H1 (cell line): ENCODE results near the gene WNK3. TPM values are rescaled to one million over a fixed set of nuclear protein-coding genes. Genes with fewer than 3 reads are reported as not detected.

Experiments used
- CTCF ChIA-PET: fragments of 300-600 bp; sonication (Branson Sonifier 250); formaldehyde crosslinking; loops from one replicate; lab custom pipeline; 2021; ENCODE audit not compliant: partially characterized antibody; lab: Charles Lee
- POLR2A ChIA-PET: fragments of 300-600 bp; sonication (Branson Sonifier 250); formaldehyde crosslinking; loops from one replicate; lab custom pipeline; 2021; ENCODE audit warnings: inconsistent platforms; ENCODE audit not compliant: partially characterized antibody; lab: Charles Lee
- DNase-seq, 2 experiments: peaks; one replicate each; pipeline versions ENCODE4 v3.0.0 to v3.0.0-alpha.2; 2010 to 2022; ENCODE audit warnings: low spot score in 2 of 2, low read depth in 1 of 2, mixed read lengths in 1 of 2
- FAIRE-seq: peaks from 2 replicates; lab custom pipeline; 2011; peaks lifted over from hg19 to GRCh38; lab: Jason Lieb, UNC
- H2AFZ ChIP-seq: 2 replicates; pipeline ENCODE4 v1.8.1; 2012; ENCODE audit warnings: low read length, inconsistent platforms
- H2AK5ac ChIP-seq: 2 replicates; pipeline ENCODE4 v1.6.1; 2013; ENCODE audit warnings: low read depth, low read length
- H2BK120ac ChIP-seq: replicated peaks from 2 replicates; pipeline ENCODE3; 2013; ENCODE audit warnings: low read depth, low read length, inconsistent platforms
- H2BK12ac ChIP-seq: 2 replicates; pipeline ENCODE4 v1.6.1; 2013; ENCODE audit warnings: low read depth, low read length
- H2BK15ac ChIP-seq: 2 replicates; pipeline ENCODE4 v1.6.1; 2013; ENCODE audit warnings: low read length
- H2BK20ac ChIP-seq: 2 replicates; pipeline ENCODE4 v1.6.1; 2013; ENCODE audit warnings: low read length
- H2BK5ac ChIP-seq: 2 replicates; pipeline ENCODE4 v1.6.1; 2013; ENCODE audit warnings: low read depth, low read length
- H3K14ac ChIP-seq: 2 replicates; pipeline ENCODE4 v1.6.1; 2013; ENCODE audit warnings: inconsistent platforms; ENCODE audit not compliant: insufficient read length
- H3K18ac ChIP-seq: 2 replicates; pipeline ENCODE4 v1.6.1; 2013; ENCODE audit warnings: low read length; ENCODE audit errors: extremely low read depth
- H3K23ac ChIP-seq: 2 replicates; pipeline ENCODE4 v1.6.1; 2013; ENCODE audit warnings: inconsistent platforms; ENCODE audit not compliant: insufficient read length
- H3K23me2 ChIP-seq: 2 replicates; pipeline ENCODE4 v1.6.1; 2013; ENCODE audit warnings: low read depth, low read length
- H3K27ac ChIP-seq: 2 replicates; pipeline ENCODE4 v1.6.1; 2011; ENCODE audit warnings: low read depth, low read length, inconsistent platforms
- H3K27me3 ChIP-seq, 4 experiments: replicated peaks in 1 of 4; 1 replicate in 1 of 4; 2 replicates in 3 of 4; pipeline versions ENCODE4 v1.6.1 to v1.8.1; 2011 to 2013; ENCODE audit warnings: low read length in 3 of 4, mild to moderate bottlenecking in 3 of 4, inconsistent platforms in 2 of 4, mixed read lengths in 2 of 4, moderate library complexity in 1 of 4; ENCODE audit not compliant: control insufficient read depth in 3 of 4, insufficient read depth in 3 of 4; ENCODE audit errors: extremely low read depth in 1 of 4
- H3K36me3 ChIP-seq, 4 experiments: 2 replicates each; pipeline versions ENCODE4 v1.6.1 to v1.8.1; 2011 to 2013; ENCODE audit warnings: mild to moderate bottlenecking in 4 of 4, low read length in 3 of 4, moderate library complexity in 2 of 4, control low read depth in 1 of 4, inconsistent platforms in 1 of 4; ENCODE audit not compliant: insufficient read depth in 4 of 4, control insufficient read depth in 2 of 4
- H3K4ac ChIP-seq: replicated peaks from 2 replicates; pipeline ENCODE3; 2013; ENCODE audit warnings: low read length, low read depth, mixed read lengths, inconsistent platforms; ENCODE audit not compliant: insufficient read length
- H3K4me1 ChIP-seq, 4 experiments: replicated peaks in 1 of 4; 1 replicate in 1 of 4; 2 replicates in 3 of 4; pipeline versions ENCODE4 v1.6.1 to v1.8.1; 2011 to 2013; ENCODE audit warnings: low read length in 3 of 4, inconsistent platforms in 2 of 4, mixed read lengths in 1 of 4; ENCODE audit not compliant: insufficient read depth in 4 of 4, control insufficient read depth in 3 of 4
- H3K4me2 ChIP-seq, 2 experiments: 2 replicates each; pipeline versions ENCODE4 v1.6.1 to v1.8.1; 2011 to 2013; ENCODE audit warnings: low read depth in 2 of 2, low read length in 2 of 2, control low read depth in 1 of 2, inconsistent platforms in 1 of 2, mild to moderate bottlenecking in 1 of 2; ENCODE audit not compliant: insufficient read depth in 1 of 2
- H3K4me3 ChIP-seq, 4 experiments: fragments of 200-600, 300-600 bp in 1 of 4; sonication (generic), shearing (Covaris generic), sonication (Bioruptor Twin) in 1 of 4; 2 replicates each; pipeline versions ENCODE4 v1.5.1 to v1.8.1; 2011 to 2016; ENCODE audit warnings: low read length in 4 of 4, low read depth in 3 of 4, control low read depth in 2 of 4, inconsistent platforms in 2 of 4, mild to moderate bottlenecking in 2 of 4, mixed read lengths in 1 of 4, moderate library complexity in 1 of 4; ENCODE audit not compliant: insufficient read depth in 2 of 4; ENCODE audit errors: extremely low read depth in 1 of 4
- H3K56ac ChIP-seq: replicated peaks from 2 replicates; pipeline ENCODE3; 2013; ENCODE audit warnings: low read depth, mild to moderate bottlenecking, mixed read lengths, low read length, inconsistent platforms; ENCODE audit not compliant: insufficient read length
- H3K79me1 ChIP-seq: 2 replicates; pipeline ENCODE4 v1.6.1; 2013; ENCODE audit warnings: low read depth, low read length, control low read depth
- H3K79me2 ChIP-seq, 2 experiments: 2 replicates each; pipeline versions ENCODE4 v1.6.1 to v1.8.1; 2012 to 2013; ENCODE audit warnings: low read length in 2 of 2, mild to moderate bottlenecking in 2 of 2, inconsistent platforms in 1 of 2; ENCODE audit not compliant: insufficient read depth in 2 of 2, control insufficient read depth in 1 of 2
- H3K9ac ChIP-seq, 4 experiments: replicated peaks in 1 of 4; 1 replicate in 1 of 4; 2 replicates in 3 of 4; pipeline versions ENCODE4 v1.6.1 to v1.8.1; 2011 to 2013; ENCODE audit warnings: low read depth in 3 of 4, low read length in 3 of 4, control low read depth in 2 of 4, mild to moderate bottlenecking in 2 of 4, moderate library complexity in 2 of 4, inconsistent platforms in 1 of 4; ENCODE audit errors: extremely low read depth in 1 of 4
- H3K9me3 ChIP-seq, 2 experiments: 2 replicates each; pipeline versions ENCODE4 v1.6.1 to v1.8.1; 2012 to 2013; ENCODE audit warnings: mild to moderate bottlenecking in 2 of 2, moderate library complexity in 2 of 2, control low read depth in 1 of 2, inconsistent platforms in 1 of 2, low read depth in 1 of 2, low read length in 1 of 2, mixed read lengths in 1 of 2; ENCODE audit not compliant: insufficient read depth in 2 of 2
- H4K20me1 ChIP-seq, 2 experiments: replicated peaks in 1 of 2; 2 replicates each; pipeline versions ENCODE3 to v1.8.1; 2011 to 2013; ENCODE audit warnings: inconsistent platforms in 2 of 2, low read length in 2 of 2, mild to moderate bottlenecking in 1 of 2; ENCODE audit not compliant: insufficient read depth in 2 of 2, control insufficient read depth in 1 of 2
- H4K5ac ChIP-seq: 2 replicates; pipeline ENCODE4 v1.6.1; 2013; ENCODE audit warnings: low read length, low read depth, mixed read lengths, inconsistent platforms; ENCODE audit not compliant: insufficient read length
- H4K8ac ChIP-seq: 2 replicates; pipeline ENCODE4 v1.8.0; 2013; ENCODE audit warnings: mild to moderate bottlenecking, moderate library complexity, low read length, inconsistent platforms; ENCODE audit not compliant: insufficient read depth; ENCODE audit errors: extremely low read depth
- H4K91ac ChIP-seq: replicated peaks from 2 replicates; pipeline ENCODE3; 2013; ENCODE audit warnings: low read length, mixed read lengths, inconsistent platforms; ENCODE audit not compliant: insufficient read length
- CBX8 ChIP-seq: fragments of 300-800, 300-1000 bp; sonication (generic); IDR thresholded peaks from 2 replicates; pipeline ENCODE4 v1.7.1; 2016; ENCODE audit warnings: low read depth, low read length, borderline replicate concordance
- RAD21 ChIP-seq, 2 experiments: IDR thresholded peaks in 1 of 2; conservative IDR thresholded peaks in 1 of 2; 2 replicates each; pipeline ENCODE4 v1.6.1; 2011; ENCODE audit warnings: low read depth in 2 of 2, low read length in 2 of 2, improper control_type of control experiment in 1 of 2, inconsistent platforms in 1 of 2, mild to moderate bottlenecking in 1 of 2, moderate library complexity in 1 of 2
- RFX5 ChIP-seq: IDR thresholded peaks from 2 replicates; pipeline ENCODE4 v1.6.1; 2011; ENCODE audit warnings: low read depth, low read length, improper control_type of control experiment, borderline replicate concordance
- WGBS, 2 experiments: shearing (Covaris generic) in 1 of 2; methylation state at CpG; one replicate each; pipeline versions ENCODE4 v1.1.6 to v1.1.7; 2013 to 2015; ENCODE audit warnings: low lambda C conversion rate in 2 of 2, mixed read lengths in 2 of 2, inconsistent platforms in 1 of 2, low coverage in 1 of 2, missing lambda C conversion rate in 1 of 2; ENCODE audit not compliant: insufficient replicate concordance in 2 of 2, insufficient coverage in 1 of 2, insufficient read length in 1 of 2; ENCODE audit errors: extremely low coverage in 1 of 2, missing lambda C conversion rate in 1 of 2; 5-methylcytosine and 5-hydroxymethylcytosine counted together
- polyA plus RNA-seq, 7 experiments: library from polyadenylated mRNA; depleted of rRNA in 3 of 7; stranded (reverse) in 5 of 7; unstranded in 2 of 7; fragments of >200 nt in 5 of 7; fragments of 200-250 nt in 2 of 7; gene quantifications; 1 replicate in 5 of 7; 2 replicates in 1 of 7; 4 replicates in 1 of 7; pipeline versions ENCODE4 v1.2.1 to v1.2.3, GENCODE V29; 2011 to 2013; ENCODE audit warnings: missing spikeins in 2 of 7, mixed read lengths in 2 of 7
- total RNA-seq: library from RNA; stranded (reverse); fragmentation: NEBNext Ultra II Directional; extraction: Animal tissue kit (Norgen Biotek cat#: 25700); gene quantifications from 2 replicates; pipeline ENCODE4 v1.2.1, GENCODE V29; 2021
- TF ChIP-seq, protein P1 (sequence below), 3 experiments: IDR thresholded peaks; 1 replicate in 2 of 3; 2 replicates in 1 of 3; pipeline versions ENCODE4 v1.5.1 to v1.6.1; 2011; ENCODE audit warnings: low read length in 3 of 3, mild to moderate bottlenecking in 3 of 3, inconsistent platforms in 2 of 3, low read depth in 1 of 3, moderate library complexity in 1 of 3; ENCODE audit not compliant: insufficient read depth in 1 of 3; ENCODE audit errors: control extremely low read depth in 1 of 3

The WNK3 gene
- total and polyA plus RNA-seq, 2 of the 8 experiments (the other 6 are each of a cell fraction or from before 2014, with no cell fraction given) = 5.5 to 37.5 TPM

- no peak overlapping the region for H2BK12ac ChIP-seq
- POLR2A ChIA-PET = interaction anchor here (1.3 kb wide), 1 partner anchor 36 kb away, joined by 4 read pairs; no protein-coding TSS in a partner anchor
- no peak overlapping the region for H4K5ac ChIP-seq
- no peak overlapping the region for H3K23ac ChIP-seq
- H3K27me3 ChIP-seq = no peaks in the 10 kb centered on the region
- no peaks in the 10 kb centered on the region for H3K9me3 ChIP-seq
- H3K79me1 ChIP-seq = no peaks in the 10 kb centered on the region
- H3K4me3 ChIP-seq = no peak overlapping the region
- no peak overlapping the region for H2BK120ac ChIP-seq
- peaks cover 0 to 21% (median 3%) of the 10 kb centered on the region in 4 experiments; a peak in 4 of 8 replicates for H3K36me3 ChIP-seq
- no peak overlapping the region for H2AK5ac ChIP-seq
- no peaks in the 10 kb centered on the region for H3K79me2 ChIP-seq
- H4K91ac ChIP-seq = no peak overlapping the region
- no peak overlapping the region for H3K27ac ChIP-seq
- 80% methylated on average over 1 of the region's 1 CpG; no CpG with 5 or more reads in 1 of the 2 experiments for WGBS, 2 experiments
- no peak overlapping the region for H2BK5ac ChIP-seq
- no peaks in the 10 kb centered on the region for H4K20me1 ChIP-seq
- H2BK15ac ChIP-seq = no peak overlapping the region
- H2AFZ ChIP-seq = no peak overlapping the region
- H3K14ac ChIP-seq = no peak overlapping the region
- H3K23me2 ChIP-seq = no peaks in the 10 kb centered on the region
- H3K18ac ChIP-seq = no peak overlapping the region
- DNase-seq = no peak
- no peak overlapping the region for H3K4ac ChIP-seq
- CTCF ChIA-PET = interaction anchor here (1.2 kb wide), 1 partner anchor 177 kb away, joined by 4 read pairs; no protein-coding TSS in a partner anchor
- H3K4me2 ChIP-seq = no peak overlapping the region
- no peak overlapping the region for H3K56ac ChIP-seq
- no peak overlapping the region for H2BK20ac ChIP-seq
- no peak overlapping the region for H4K8ac ChIP-seq
- no peak for FAIRE-seq
- TF ChIP-seq RAD21 (IDR thresholded peaks at IDR 0.05 in 1 of 2, conservative IDR thresholded peaks at IDR 0.05 in 1 of 2; ENCODE audit: low read depth in 2 of 2, low read length in 2 of 2) (peak; percentile 22 to 37; a peak in 3 of 4 replicates), CBX8 (no peak), RFX5 (no peak)
- TF ChIP-seq, protein P1, sequence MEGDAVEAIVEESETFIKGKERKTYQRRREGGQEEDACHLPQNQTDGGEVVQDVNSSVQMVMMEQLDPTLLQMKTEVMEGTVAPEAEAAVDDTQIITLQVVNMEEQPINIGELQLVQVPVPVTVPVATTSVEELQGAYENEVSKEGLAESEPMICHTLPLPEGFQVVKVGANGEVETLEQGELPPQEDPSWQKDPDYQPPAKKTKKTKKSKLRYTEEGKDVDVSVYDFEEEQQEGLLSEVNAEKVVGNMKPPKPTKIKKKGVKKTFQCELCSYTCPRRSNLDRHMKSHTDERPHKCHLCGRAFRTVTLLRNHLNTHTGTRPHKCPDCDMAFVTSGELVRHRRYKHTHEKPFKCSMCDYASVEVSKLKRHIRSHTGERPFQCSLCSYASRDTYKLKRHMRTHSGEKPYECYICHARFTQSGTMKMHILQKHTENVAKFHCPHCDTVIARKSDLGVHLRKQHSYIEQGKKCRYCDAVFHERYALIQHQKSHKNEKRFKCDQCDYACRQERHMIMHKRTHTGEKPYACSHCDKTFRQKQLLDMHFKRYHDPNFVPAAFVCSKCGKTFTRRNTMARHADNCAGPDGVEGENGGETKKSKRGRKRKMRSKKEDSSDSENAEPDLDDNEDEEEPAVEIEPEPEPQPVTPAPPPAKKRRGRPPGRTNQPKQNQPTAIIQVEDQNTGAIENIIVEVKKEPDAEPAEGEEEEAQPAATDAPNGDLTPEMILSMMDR (IDR thresholded peaks at IDR 0.05; ENCODE audit: control extremely low read depth in 1 of 3, insufficient read depth in 1 of 3, low read depth in 1 of 3, low read length in 3 of 3) = peak in 2 of 3 experiments; percentile 3 to 6; a peak in 2 of 4 replicates
- TF ChIP-seq, all 59 proteins: peak for 2
- Histone ChIP-seq H3K9ac (no peak overlapping the region), H3K4me1 (no peaks in the 10 kb centered on the region)
These were observed 109.5 kb downstream of the WNK3 start for GRCh38 chrX:54248309-54248708.
